SKM-1 (cell line): ENCODE results near the gene SART3.
A peak's percentile ranks its signal among the peaks of the same experiment; 100 is the strongest.

Experiments
- DNase-seq: peaks from one replicate; lab custom pipeline; 2025; ENCODE audit not compliant: unreplicated experiment; lab: John Stamatoyannopoulos, UW

The SART3 gene

DNA sequence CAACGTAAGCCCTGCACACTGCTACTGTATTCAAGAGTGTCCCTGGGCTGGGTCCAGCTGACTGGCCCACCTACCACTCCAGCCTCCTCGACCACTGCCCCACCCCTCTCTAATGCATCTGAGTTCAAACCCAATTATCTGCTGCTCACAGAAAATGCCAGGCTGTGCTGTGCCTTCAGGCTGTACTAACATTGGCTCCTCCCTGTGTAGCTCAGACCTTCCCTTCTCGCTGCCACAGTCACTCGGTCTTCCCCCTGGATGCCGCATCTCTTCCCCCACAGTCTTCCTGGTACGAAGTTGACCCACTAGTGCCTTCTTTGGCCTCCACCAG, 33.8 kb downstream of the SART3 start:
- no peak for DNase-seq

DNA sequence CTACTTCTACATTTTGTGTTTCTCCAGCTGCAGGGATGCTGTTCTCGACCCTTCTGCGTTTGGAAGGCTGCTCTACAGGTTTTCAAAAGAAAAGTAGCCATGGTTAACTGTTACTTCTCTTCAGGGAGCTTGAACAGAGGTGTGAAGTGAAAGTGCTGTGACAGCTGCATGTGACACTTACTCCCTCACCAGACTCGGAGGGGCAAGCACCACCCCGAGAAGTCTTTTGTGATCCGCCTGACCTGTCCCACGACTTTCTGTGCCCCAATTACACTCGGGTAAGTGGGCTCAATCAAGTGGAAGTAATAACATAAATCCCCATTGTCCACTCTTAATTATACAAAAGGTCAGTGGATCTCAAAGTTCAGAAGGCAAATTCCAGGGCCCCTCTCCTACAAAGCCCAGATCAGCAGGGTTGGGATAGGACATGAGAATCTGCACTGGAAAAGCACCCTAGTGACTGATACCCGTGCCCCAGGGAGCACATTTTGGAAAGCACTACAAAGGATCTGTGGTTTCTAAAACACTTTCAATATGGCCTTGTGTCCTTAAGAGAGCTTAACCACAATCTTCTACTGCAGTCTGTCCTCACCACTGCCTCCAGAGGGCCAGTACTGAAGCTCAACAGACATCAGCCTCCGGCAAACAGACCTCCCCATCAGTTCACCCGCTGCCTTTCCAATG, 34.3 kb downstream of the SART3 start:
- no peak for DNase-seq

DNA sequence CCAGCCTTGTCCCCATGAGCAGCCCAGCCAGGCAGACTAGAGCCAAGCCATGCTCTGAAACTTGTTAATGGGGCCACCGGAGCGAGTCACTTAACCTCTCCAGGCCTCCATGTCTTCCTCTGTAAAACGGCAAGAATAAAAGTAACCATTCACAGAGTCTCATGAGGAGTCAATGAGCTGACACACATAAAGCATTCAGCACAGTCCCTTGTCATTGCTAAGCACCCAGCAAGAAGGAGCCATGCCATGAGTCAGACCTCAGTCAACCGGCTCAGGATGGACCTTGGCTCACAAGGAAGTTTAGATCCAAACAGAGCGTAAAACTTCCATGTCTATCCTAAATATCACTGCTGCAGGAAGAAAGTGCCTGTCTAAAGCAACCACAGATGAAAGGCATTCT, 35.3 kb downstream of the SART3 start:
- no peak for DNase-seq

DNA sequence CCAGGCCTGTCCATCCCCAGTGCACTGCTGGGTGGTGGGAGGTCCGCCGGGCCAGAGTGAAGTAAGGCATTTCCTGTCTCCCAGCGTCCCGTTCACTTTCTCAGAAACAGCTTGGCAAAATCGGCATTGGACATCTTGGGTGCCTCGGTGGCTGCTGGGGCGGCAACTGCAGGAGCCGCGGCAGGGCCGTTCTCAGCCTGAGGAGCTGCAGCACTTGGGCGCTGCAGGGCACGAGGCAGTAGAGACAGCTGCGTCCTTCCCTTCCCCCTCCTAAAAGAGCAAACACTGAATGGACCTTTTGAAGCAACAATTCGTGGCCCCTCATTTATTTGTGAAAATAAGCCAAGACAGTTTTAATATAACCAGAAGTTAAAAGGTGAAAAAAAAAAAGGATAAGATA, 37.6 kb downstream of the SART3 start:
- no peak for DNase-seq

DNA sequence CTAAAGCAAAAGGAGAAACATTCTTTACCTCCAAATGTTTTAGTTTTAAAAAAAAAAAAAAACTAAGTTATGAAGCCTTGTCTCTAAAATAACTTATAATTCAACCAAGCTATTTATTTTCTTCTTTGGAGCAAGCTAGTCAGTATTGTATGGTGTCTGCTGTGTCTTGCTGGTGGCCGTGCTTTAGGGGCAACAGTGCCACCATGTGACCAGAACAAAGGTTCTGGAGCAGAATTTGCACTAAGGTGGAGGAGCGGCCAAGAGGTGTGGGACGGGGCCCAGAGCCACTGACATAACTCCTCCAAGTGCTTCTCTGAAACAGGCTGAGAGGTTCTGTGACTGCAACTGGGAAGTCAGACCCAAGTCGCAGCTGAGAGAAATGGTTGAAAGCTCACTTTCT, 41.4 kb downstream of the SART3 start:
- no peak for DNase-seq

DNA sequence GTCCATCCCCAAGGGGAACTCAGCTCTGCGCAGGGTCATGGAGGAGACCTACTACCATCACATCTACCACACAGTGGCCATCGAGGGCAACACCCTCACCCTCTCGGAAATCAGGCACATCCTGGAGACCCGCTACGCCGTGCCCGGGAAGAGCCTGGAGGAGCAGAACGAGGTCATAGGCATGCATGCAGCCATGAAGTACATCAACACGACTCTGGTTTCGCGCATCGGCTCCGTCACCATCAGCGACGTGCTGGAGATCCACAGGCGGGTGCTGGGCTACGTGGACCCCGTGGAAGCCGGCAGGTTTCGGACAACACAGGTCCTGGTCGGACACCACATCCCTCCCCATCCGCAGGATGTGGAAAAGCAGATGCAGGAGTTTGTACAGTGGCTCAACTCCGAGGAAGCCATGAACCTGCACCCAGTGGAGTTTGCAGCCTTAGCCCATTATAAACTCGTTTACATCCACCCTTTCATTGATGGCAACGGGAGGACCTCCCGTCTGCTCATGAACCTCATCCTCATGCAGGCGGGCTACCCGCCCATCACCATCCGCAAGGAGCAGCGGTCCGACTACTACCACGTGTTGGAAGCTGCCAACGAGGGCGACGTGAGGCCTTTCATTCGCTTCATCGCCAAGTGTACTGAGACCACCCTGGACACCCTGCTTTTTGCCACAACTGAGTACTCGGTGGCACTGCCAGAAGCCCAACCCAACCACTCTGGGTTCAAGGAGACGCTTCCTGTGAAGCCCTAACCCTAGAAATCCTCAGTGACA, 42.1 kb downstream of the SART3 start:
- DNase-seq = no peak

DNA sequence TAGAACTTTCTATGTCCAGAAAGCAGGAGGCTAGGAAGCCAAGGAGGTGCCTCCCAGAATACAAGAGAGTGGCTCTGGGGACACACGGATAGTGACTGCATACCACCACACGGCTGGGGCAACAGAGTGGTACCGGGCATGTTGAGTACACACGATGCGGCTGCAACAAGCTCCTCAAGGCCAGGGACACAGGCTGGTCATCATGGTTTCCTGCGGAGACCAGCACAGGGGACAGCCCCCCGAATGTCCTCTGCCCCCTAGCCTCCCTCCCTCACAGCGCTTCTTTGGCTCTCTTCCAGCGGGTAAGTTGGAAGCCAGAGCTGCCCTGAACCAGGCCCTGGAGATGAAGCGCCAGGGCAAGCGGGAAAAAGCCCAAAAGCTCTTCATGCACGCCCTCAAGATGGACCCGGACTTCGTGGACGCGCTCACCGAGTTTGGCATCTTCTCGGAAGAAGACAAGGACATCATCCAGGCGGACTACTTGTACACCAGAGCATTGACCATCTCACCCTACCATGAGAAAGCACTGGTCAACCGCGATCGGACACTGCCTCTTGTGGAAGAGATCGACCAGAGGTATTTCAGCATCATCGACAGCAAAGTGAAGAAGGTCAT, 42.8 kb downstream of the SART3 start:
- DNase-seq = no peak

DNA sequence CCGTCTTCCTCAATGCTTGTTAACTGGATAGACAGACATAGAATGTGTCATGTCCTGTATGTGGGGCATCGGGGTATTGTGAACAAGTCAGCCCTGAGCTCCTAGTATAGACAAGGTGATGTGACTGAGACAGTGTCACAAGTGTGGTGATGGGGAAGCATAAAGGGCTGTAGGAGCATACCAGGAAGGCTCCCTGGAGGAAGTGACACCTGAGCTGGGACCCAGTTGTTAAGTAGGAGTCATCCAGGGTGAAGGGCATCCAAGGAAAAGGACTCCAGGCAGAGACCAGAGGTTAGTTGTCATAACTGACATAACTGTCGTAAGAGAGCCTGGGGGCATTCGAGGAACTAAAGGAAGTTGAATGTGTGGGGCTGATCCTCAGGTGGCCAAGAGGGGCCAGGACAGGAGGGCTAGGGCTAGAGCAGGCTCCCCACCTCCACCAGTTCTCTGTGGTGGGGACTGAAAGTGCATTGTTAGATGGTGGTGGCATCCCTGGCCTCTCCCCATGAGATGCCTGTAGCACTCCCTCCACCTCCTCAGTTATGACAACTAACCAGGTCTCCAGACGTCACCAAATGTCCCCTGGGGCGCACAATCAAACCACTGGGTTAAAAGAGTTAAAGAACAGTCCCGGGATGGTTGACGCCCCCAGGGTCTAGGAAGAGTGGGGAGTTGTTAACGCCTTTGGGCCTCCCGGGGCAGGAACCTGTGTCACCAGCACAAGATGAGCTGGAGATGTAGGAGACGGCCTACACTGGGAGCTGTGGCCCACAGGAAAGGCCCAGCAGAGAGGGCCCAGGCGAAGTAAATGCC, 43.5 kb downstream of the SART3 start:
- no peak for DNase-seq

DNA sequence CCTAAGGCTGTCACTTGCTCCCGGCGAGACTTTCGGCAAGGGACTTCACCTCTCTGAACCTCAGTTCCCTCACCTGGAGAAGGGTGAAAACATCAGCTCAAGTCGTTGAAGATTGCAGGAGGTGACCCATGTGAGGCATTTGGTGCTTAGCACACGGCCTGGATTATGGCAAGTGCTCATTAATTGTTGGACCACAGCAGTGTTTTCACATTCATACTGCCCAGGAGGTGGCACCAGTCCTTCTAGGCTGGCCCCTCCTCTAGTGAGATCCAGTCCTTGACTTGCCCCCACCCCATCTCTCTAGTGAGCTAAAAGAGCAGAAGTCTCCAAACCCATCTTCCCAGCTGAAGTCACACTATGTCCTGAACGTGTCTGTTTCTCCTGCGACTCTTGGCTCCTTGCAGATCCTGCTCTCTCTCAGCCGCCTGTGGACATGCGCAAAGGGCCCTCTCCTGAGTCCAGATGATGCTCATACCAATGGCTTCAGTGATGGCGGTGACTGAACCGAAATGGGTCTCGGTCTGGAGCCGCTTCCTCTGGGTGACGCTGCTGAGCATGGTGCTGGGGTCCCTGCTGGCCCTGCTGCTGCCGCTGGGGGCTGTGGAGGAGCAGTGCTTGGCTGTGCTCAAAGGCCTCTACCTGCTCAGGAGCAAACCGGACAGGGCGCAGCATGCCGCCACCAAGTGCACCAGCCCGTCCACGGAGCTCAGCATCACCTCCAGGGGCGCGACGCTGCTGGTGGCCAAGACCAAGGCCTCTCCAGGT, 44.3 kb downstream of the SART3 start:
- DNase-seq = no peak

DNA sequence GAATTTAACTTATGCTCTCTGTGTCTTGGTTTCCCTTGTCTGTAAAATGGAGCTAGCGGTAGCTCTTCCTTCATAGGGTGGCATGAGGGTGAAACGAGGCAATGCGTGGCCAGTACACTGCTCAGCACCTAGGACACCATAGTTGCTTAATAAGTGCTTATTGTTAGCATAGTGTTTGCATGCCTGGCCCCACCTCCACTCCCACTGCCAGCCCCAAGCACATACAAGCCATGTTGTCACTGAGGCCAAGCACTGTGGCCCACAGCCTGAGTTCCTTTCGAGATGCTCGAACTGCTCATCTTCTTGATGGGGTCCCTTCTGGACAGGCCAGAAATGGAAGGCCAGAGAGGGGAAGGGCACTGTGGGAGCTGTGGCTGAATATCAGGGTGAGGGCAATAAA, 45.1 kb downstream of the SART3 start:
- DNase-seq = no peak

DNA sequence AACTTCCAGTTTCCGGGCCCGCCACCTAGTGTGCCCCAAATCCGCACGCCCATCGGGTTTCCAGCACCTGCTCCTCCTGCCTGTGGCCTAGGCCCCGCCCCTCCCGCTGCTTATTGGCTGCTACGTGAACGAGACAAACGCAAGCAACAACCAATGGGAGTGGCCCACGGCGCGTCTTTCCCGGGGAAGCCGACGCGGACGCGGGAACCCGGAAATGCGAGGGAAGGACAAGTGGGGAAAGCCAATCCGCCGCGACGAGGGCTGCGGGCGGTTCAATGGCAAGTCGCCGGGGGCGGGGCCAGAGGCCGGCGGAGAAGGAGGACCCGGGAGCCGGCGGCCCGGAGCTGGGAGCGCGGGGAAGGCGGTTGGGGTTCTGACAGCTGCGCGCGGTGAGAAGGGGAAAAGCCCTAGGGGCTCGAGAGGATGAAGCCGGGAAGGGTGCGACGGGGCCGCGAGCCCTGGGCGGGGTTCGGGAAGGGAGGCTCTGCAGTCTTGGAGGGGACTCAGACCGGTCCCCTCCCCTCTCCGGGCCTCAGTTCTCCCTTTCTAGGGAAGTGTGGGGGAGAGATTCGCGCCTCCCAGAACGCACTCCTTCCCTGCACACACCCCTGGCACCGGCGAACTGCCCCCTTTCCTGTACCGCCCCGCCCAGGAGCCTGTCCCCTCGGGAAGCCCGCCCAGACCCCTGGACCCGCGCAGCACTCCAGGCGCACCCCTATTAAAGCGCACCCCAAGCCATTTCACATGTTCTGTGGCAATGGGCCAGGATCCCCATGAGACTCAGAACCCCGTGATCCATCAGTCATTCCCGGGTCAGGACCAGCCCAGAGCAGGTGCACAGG, 45.8 kb downstream of the SART3 start, which contains the start of gene FICD:
TSS of gene FICD (plus strand) at position 305 of the 842 bp plus-strand sequence. CDS start 1,696 bp downstream, outside the sequence.
- DNase-seq = peak; percentile 56

DNA sequence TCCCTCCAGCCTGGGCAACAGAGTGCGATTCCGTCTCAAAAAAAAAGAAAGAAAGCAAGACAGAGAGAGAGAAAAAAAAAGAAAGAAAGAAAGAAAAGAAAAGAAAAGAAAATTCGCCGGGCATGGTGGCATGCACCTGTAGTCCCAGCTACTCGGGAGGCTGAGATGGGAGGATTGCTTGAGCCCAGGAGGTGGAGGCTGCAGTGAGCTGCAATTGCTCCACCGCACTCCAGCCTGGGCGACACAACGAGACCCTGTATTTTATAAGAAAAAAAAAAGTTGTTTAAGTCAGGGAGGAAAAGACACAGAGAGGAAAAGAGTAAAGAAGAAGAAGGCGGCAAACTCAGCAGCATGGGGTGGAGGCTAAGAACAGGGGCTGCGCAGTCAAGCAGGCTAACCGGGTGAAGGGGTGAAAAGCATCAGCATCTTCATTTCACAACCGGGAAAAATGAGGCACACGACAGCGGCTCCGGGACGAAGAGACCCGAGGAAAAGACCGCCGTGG, 46.5 kb downstream of the SART3 start:
- DNase-seq = no peak

DNA sequence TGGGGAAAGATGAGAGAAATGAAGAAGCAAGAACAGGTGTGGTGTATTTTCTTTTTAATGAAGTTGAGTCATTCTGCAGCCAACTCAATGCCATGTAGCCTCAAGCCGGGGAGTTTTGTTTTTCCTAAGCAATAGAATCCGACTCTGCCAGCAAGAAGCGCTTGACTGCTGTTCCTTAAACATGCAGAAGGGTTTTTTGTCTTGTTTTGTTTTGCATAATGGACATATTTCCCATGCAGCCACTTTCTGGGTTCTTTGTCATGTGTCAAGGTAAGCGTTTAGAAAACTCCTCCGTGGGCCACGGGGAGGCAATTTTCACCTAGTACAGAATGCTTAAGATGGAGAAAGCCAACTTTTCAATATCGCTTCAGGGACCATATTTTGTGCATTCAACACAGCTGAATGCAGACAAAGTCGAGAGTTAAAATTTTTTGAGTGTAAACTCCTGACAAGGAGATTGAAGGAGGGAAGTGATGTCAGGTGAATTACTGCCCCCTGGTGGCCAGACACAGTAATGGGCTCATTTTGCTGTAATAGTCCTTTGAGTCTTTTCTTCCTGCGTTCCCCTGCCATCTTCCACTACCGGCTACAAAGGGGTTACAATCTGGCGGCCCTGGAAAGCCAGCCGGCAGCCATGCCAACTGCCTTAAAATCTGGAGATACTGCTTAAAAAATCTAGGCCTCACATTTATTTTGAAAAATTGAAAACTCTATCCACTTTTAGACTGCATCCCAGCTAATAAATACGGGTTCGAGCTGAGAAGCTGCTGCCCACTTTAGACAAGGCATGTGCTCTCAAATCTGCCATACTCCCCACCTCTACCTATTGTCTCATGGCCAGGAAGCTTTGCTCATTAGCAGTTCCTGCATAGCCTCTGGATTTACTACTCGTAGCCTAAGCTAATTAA, 49.1 kb downstream of the SART3 start:
- peak; percentile 1 for DNase-seq

DNA sequence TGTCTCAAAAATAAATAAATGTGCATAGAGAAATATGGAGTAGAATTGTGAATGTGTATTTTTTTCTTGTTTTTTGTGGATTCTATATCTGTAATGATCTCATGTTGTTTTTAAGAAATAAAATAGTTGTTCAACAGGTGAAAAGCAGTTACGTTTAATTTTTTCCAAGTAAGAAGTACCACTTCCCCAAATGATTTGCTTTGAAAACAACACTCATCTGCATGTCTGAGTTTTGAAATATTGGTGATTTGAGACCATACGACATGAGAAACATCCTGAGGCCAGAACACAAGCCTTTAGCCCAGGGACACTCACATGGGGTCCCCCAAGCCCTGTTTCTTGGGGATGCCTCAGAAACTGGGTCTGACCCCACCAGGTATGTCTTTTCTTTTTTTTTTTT, 50.1 kb downstream of the SART3 start:
- DNase-seq = no peak

DNA sequence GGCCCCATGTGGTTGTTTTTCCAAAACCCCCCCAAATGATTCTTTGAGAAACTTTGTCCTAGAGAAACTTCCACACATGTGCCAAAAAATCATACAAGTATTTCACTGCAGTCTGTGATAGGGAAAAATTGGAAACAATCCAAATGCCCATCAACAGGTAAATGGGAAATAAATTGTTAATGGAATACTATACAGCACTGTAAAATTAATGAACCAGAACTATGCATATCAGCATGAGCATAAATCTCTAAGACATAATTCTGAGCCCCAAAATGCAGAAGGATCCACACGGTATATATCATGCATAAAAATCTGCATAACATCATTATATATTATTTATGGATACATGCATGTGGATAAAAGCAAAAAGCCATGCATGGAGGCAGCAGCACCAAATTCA, 51.2 kb downstream of the SART3 start:
- DNase-seq = no peak

DNA sequence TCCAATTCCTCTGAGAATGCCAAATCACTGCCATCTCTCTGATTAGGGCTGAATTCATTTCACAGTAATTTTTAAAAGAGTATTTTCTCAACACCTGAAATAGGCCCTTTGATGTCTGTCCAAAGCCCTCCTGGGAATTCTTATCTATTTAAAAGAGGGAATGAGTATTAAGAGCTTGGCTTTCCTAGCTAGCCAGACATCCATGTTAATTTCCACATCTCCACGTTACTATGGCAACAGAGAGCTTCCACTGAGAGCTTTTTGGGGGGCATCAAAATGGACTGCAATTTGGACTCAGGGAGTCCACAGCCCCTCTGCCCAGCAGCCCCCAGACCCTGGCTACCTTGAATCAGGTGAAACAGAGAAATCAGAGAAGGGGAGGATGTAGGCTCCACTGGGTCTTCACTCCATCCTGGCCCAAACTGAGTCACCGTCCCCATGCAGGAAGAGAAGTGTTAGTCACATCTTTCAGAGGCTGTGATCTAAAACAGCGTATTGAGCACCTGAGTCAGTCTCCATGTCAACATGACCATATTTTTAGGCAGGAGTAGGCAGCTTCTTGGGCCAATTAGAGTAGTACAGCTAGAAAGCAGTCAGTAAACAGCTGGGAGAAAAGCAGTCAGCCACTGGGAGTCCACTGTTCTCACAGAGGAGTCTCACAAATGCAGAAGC, 52.9 kb downstream of the SART3 start:
- DNase-seq = no peak

DNA sequence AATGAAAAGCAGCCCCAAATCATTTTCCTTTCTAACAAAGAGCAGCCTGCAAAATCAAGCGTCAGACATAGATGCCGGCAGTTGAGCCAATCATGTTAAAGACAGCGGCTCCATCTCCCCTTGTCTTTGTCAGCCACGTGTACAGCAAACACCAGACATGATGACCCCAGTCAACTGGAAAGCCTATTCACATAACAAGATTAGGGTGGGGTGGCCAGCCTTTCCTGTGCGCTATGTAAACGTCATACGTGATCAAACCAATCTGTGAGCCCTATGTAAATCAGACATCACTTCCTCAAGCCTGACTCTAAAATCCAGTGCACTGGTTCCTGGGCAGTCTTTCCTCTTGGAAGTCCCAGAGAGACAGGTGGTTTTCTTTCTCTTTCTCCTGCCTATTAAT, 55.8 kb downstream of the SART3 start:
- no peak for DNase-seq

DNA sequence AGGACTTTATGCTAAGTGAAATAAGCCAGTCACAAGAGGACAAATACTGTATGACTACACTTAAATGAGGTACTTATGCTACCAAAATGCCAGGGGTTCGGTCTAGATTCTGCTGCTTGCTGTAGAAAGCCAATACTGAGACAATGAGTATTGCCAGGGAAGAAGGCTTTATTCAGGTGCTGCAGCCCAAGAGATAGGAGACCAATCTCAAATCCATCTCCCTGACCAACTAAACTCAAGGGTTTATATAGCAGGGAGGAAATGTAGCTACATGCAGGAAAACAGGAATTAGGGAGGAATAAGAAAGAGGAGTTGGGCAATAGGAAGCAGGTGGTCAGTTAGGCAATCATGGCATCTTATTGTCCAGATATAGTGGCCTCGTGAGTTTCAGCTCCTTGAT, 58.1 kb downstream of the SART3 start:
- no peak for DNase-seq
